Liver (tissue), 3 donors: ENCODE data around the gene ADAM10.

ENCODE experiments used
- EGR1 ChIP-seq, 2 donors: IDR thresholded peaks; 2 replicates each; pipeline ENCODE4 v1.6.1; 2016 to 2018; ENCODE audit warnings: antibody characterized with exemption in 2 of 2, low read depth in 2 of 2
- YY1 ChIP-seq: IDR thresholded peaks from 2 replicates; pipeline ENCODE4 v1.6.1; 2016; ENCODE audit warnings: antibody characterized with exemption, mild to moderate bottlenecking
- TF ChIP-seq, protein P1 (sequence below): fragments of 150-350 bp; IDR thresholded peaks from 2 replicates; pipeline ENCODE4 v1.5.1; 2017; ENCODE audit warnings: improper control_type of control experiment, low read depth, low read length; ENCODE audit not compliant: missing input control
- donor health status: healthy.
- donor health status: healthy.

DNA sequence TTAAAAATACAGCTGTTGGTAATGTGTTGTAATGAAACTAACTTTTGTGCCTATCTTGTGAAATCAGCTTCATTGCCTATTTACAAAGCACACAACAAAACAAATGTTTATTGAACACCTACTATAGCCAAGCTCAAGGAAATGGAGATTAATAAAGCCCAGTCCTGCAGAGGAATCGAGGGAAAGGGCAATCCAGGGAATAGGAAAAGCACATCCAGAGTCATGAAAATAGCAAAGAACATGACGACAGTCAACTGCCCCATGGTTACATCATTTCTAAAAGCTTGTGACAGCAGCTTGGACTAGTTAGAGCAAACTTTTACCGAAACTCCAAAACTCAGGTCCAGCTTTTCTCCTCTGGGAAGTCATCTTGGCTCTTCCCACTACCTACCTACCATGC, 160.5 kb downstream of the ADAM10 start:
- TF ChIP-seq EGR1 (IDR thresholded peaks at IDR 0.05; ENCODE audit: low read depth in 2 of 2) (no peak), YY1 (no peak)
- TF ChIP-seq, protein P1, sequence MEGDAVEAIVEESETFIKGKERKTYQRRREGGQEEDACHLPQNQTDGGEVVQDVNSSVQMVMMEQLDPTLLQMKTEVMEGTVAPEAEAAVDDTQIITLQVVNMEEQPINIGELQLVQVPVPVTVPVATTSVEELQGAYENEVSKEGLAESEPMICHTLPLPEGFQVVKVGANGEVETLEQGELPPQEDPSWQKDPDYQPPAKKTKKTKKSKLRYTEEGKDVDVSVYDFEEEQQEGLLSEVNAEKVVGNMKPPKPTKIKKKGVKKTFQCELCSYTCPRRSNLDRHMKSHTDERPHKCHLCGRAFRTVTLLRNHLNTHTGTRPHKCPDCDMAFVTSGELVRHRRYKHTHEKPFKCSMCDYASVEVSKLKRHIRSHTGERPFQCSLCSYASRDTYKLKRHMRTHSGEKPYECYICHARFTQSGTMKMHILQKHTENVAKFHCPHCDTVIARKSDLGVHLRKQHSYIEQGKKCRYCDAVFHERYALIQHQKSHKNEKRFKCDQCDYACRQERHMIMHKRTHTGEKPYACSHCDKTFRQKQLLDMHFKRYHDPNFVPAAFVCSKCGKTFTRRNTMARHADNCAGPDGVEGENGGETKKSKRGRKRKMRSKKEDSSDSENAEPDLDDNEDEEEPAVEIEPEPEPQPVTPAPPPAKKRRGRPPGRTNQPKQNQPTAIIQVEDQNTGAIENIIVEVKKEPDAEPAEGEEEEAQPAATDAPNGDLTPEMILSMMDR: no peak
